ENCODE measurements around the gene GPS1.

GPS1 gene

GRCh38 chr17:82022981-82023446, 28.7 kb upstream of the GPS1 start, which contains the start of gene LRRC45:
TSS of gene LRRC45 (plus strand) at chr17:82023305. CDS start at chr17:82023644, 339 bp downstream.
- in situ Hi-C loops (cut with HindIII; ENCODE audit: low pct_ligation_motif_present, low pct_unique_long_range_greater_than_20kb, low sequenced_read_pairs) = no loop called here

GRCh38 chr17:82023447-82024241, 28.1 kb upstream of the GPS1 start:
- DNase-seq = peak; percentile 20
- in situ Hi-C loops (cut with HindIII; ENCODE audit: low pct_ligation_motif_present, low pct_unique_long_range_greater_than_20kb, low sequenced_read_pairs) = no loop called here

More at GRCh38 chr17:82022981-82023446, 28.7 kb upstream of the GPS1 start, which contains the start of gene LRRC45:
- DNase-seq = peak; percentile 99

- no peak for DNase-seq
- in situ Hi-C loops (cut with HindIII; ENCODE audit: low pct_ligation_motif_present, low pct_unique_long_range_greater_than_20kb, low sequenced_read_pairs) = no loop called here
These were observed 26.8 kb upstream of the GPS1 start for GRCh38 chr17:82024859-82025258.

GRCh38 chr17:82025401-82026107, 26.1 kb upstream of the GPS1 start:
- no peak for DNase-seq
- in situ Hi-C loops (cut with HindIII; ENCODE audit: low pct_ligation_motif_present, low pct_unique_long_range_greater_than_20kb, low sequenced_read_pairs) = no loop called here

- no peak for DNase-seq
- in situ Hi-C loops (cut with HindIII; ENCODE audit: low pct_ligation_motif_present, low pct_unique_long_range_greater_than_20kb, low sequenced_read_pairs) = no loop called here
These were observed 23.5 kb upstream of the GPS1 start for GRCh38 chr17:82028246-82028645.

GRCh38 chr17:82028966-82029365, 22.7 kb upstream of the GPS1 start:
- in situ Hi-C loops (cut with HindIII; ENCODE audit: low pct_ligation_motif_present, low pct_unique_long_range_greater_than_20kb, low sequenced_read_pairs) = no loop called here
- DNase-seq = no peak

- in situ Hi-C loops (cut with HindIII; ENCODE audit: low pct_ligation_motif_present, low pct_unique_long_range_greater_than_20kb, low sequenced_read_pairs) = no loop called here
- no peak for DNase-seq
These were observed 22.3 kb upstream of the GPS1 start for GRCh38 chr17:82029391-82029790.

GRCh38 chr17:82029990-82030469, 21.7 kb upstream of the GPS1 start:
- in situ Hi-C loops (cut with HindIII; ENCODE audit: low pct_ligation_motif_present, low pct_unique_long_range_greater_than_20kb, low sequenced_read_pairs) = no loop called here
- DNase-seq = no peak

- peak; percentile 89 for DNase-seq
- in situ Hi-C loops (cut with HindIII; ENCODE audit: low pct_ligation_motif_present, low pct_unique_long_range_greater_than_20kb, low sequenced_read_pairs) = no loop called here
These were observed 21.0 kb upstream of the GPS1 start for GRCh38 chr17:82030470-82031302.

GRCh38 chr17:82031303-82031884, 20.3 kb upstream of the GPS1 start, which contains the start of gene RAC3:
TSS of gene RAC3 (plus strand) at chr17:82031678. CDS start at chr17:82031762, 84 bp downstream.
- in situ Hi-C loops (cut with HindIII; ENCODE audit: low pct_ligation_motif_present, low pct_unique_long_range_greater_than_20kb, low sequenced_read_pairs) = no loop called here
- peak; percentile 54 for DNase-seq

- in situ Hi-C loops (cut with HindIII; ENCODE audit: low pct_ligation_motif_present, low pct_unique_long_range_greater_than_20kb, low sequenced_read_pairs) = no loop called here
- DNase-seq = no peak
These were observed 19.6 kb upstream of the GPS1 start for GRCh38 chr17:82031885-82032627.

- no peak for DNase-seq
- in situ Hi-C loops (cut with HindIII; ENCODE audit: low pct_ligation_motif_present, low pct_unique_long_range_greater_than_20kb, low sequenced_read_pairs) = no loop called here
These were observed 18.2 kb upstream of the GPS1 start for GRCh38 chr17:82033359-82034085.

- in situ Hi-C loops (cut with HindIII; ENCODE audit: low pct_ligation_motif_present, low pct_unique_long_range_greater_than_20kb, low sequenced_read_pairs) = no loop called here
- DNase-seq = no peak
These were observed 17.2 kb upstream of the GPS1 start for GRCh38 chr17:82034371-82035011.

GRCh38 chr17:82035488-82035887, 16.2 kb upstream of the GPS1 start:
- DNase-seq = no peak
- in situ Hi-C loops (cut with HindIII; ENCODE audit: low pct_ligation_motif_present, low pct_unique_long_range_greater_than_20kb, low sequenced_read_pairs) = no loop called here

GRCh38 chr17:82035956-82036633, 15.6 kb upstream of the GPS1 start:
- in situ Hi-C loops (cut with HindIII; ENCODE audit: low pct_ligation_motif_present, low pct_unique_long_range_greater_than_20kb, low sequenced_read_pairs) = no loop called here
- no peak for DNase-seq

- no peak for DNase-seq
- in situ Hi-C loops (cut with HindIII; ENCODE audit: low pct_ligation_motif_present, low pct_unique_long_range_greater_than_20kb, low sequenced_read_pairs) = no loop called here
These were observed 15.0 kb upstream of the GPS1 start for GRCh38 chr17:82036634-82037091.
